ENCODE measurements around the gene EFCAB14.
"Not testable (repeated sequence)": the region's sequence is repeated elsewhere in the genome, so short reads cannot be mapped to it uniquely, and the experiment has no call there.

The EFCAB14 gene

DNA sequence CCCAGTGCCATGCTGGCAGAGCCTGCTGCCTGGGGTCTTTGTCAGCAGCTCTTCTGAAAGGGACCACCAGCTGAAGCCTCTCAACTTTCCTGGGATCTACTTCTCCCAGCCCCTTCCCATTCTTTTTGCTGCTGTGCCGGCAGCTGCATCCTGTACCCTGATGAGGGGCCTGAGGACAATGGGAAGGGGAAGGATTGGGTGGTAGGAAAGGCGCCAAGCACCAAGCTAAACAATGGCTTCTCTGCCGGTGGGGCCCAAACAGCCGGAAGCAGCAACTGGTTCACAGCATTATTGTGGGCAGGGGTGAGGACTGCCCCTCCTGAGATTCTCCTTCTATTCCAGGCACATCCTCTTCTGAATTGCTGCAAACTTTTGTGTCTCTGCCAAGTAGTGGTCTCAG, 5.0 kb upstream of the EFCAB14 start:
- no peak overlapping the region for H3K4me3 ChIP-seq (ENCODE audit: low read length)
- no peak overlapping the region for H3K9ac ChIP-seq (ENCODE audit: low read length)
- H3K4me2 ChIP-seq (ENCODE audit: low read length) = no peak overlapping the region
- TF ChIP-seq, protein P1, sequence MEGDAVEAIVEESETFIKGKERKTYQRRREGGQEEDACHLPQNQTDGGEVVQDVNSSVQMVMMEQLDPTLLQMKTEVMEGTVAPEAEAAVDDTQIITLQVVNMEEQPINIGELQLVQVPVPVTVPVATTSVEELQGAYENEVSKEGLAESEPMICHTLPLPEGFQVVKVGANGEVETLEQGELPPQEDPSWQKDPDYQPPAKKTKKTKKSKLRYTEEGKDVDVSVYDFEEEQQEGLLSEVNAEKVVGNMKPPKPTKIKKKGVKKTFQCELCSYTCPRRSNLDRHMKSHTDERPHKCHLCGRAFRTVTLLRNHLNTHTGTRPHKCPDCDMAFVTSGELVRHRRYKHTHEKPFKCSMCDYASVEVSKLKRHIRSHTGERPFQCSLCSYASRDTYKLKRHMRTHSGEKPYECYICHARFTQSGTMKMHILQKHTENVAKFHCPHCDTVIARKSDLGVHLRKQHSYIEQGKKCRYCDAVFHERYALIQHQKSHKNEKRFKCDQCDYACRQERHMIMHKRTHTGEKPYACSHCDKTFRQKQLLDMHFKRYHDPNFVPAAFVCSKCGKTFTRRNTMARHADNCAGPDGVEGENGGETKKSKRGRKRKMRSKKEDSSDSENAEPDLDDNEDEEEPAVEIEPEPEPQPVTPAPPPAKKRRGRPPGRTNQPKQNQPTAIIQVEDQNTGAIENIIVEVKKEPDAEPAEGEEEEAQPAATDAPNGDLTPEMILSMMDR (IDR thresholded peaks at IDR 0.05; ENCODE audit: low read depth, low read length) = no peak
- no peak for TF ChIP-seq EZH2phosphoT487 (IDR thresholded peaks at IDR 0.05; ENCODE audit: low read depth)
- peaks cover 8% of the 10 kb centered on the region for H3K4me1 ChIP-seq (ENCODE audit: low read length)
- H3K27ac ChIP-seq (ENCODE audit: low read length) = no peak overlapping the region
- peaks cover under 1% of the 10 kb centered on the region; the same call in 1 of the 2 replicates for H3K79me2 ChIP-seq (ENCODE audit: low read length)
- no peak overlapping the region for H2AFZ ChIP-seq (ENCODE audit: low read depth, low read length)
- H3K36me3 ChIP-seq (replicated peaks; ENCODE audit: low read depth, low read length) = no peaks in the 10 kb centered on the region
- H4K20me1 ChIP-seq (ENCODE audit: insufficient read depth, low read length) = no peaks in the 10 kb centered on the region
- no peaks in the 10 kb centered on the region for H3K27me3 ChIP-seq (ENCODE audit: low read depth, low read length)
- H3K9me3 ChIP-seq (ENCODE audit: insufficient read depth, low read length) = no peaks in the 10 kb centered on the region

DNA sequence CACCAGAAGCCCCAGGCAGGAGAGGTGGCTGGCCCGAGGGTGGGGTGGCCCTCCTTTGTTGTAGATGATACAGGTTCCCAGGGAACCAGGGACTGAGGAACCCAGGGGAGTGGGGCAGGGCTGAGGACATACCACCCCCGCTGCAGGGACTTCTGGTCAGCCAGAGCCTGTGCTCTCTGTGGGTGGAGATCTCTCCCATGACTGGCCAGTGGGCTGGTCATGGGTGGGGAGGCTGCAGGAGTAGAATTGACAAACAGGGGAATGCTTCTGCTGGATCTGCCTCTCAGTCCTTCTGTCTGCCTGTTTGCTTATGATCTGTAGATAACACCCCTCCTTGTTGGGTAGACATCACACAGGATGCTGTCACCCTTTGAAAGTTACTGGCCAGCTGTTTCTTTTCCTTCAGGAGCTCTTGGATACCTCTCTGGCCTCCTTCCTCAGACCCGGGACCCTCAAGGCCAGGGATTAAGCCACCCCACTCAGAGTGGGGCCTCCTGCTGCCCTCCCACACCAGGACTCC, 2.8 kb upstream of the EFCAB14 start:
- H3K36me3 ChIP-seq (replicated peaks; ENCODE audit: low read depth, low read length) = peaks cover 4% of the 10 kb centered on the region
- H3K9me3 ChIP-seq (ENCODE audit: insufficient read depth, low read length) = no peaks in the 10 kb centered on the region
- no peak overlapping the region for H2AFZ ChIP-seq (ENCODE audit: low read depth, low read length)
- no peak for TF ChIP-seq EZH2phosphoT487 (IDR thresholded peaks at IDR 0.05; ENCODE audit: low read depth)
- TF ChIP-seq, protein P1 (IDR thresholded peaks at IDR 0.05; ENCODE audit: low read depth, low read length) = no peak
- H4K20me1 ChIP-seq (ENCODE audit: insufficient read depth, low read length) = peaks cover 4% of the 10 kb centered on the region; the same call in 1 of the 2 replicates
- no peak overlapping the region for H3K27ac ChIP-seq (ENCODE audit: low read length)
- no peak overlapping the region for H3K4me2 ChIP-seq (ENCODE audit: low read length)
- peaks cover 21% of the 10 kb centered on the region for H3K4me1 ChIP-seq (ENCODE audit: low read length)
- peaks cover 21% of the 10 kb centered on the region for H3K79me2 ChIP-seq (ENCODE audit: low read length)
- H3K27me3 ChIP-seq (ENCODE audit: low read depth, low read length) = no peaks in the 10 kb centered on the region
- no peak overlapping the region for H3K4me3 ChIP-seq (ENCODE audit: low read length)
- H3K9ac ChIP-seq (ENCODE audit: low read length) = no peak overlapping the region

DNA sequence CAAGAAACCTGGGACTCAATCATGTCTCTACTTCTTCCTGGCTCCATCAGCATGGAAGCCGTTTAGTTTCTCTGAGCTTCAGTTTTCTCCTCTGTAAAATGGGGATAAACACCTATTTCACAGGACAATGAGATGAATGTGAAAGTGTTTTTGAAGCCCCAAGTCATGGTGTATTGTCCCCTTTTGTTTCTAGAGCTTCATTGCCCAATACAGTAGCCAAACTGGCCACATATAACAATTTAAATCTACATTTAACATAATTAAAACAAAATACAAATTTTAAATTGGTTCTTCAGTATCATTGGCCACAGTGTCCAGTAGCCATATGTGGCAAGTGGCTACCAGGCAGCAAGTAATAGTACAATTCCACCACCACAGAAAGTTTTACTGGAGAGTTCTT, 2.3 kb upstream of the EFCAB14 start:
- Histone ChIP-seq H3K4me2 (ENCODE audit: low read length) (no peak overlapping the region), H3K27ac (ENCODE audit: low read length) (no peak overlapping the region), H3K4me1 (ENCODE audit: low read length) (peaks cover 21% of the 10 kb centered on the region), H3K36me3 (replicated peaks; ENCODE audit: low read depth, low read length) (peaks cover 4% of the 10 kb centered on the region), H3K9ac (ENCODE audit: low read length) (no peak overlapping the region), H4K20me1 (ENCODE audit: insufficient read depth, low read length) (peaks cover 4% of the 10 kb centered on the region; the same call in 1 of the 2 replicates), H2AFZ (ENCODE audit: low read depth, low read length) (no peak overlapping the region), H3K79me2 (ENCODE audit: low read length) (peaks cover 21% of the 10 kb centered on the region), H3K4me3 (ENCODE audit: low read length) (no peak overlapping the region), H3K9me3 (ENCODE audit: insufficient read depth, low read length) (no peaks in the 10 kb centered on the region), H3K27me3 (ENCODE audit: low read depth, low read length) (no peaks in the 10 kb centered on the region)
- TF ChIP-seq EZH2phosphoT487 (IDR thresholded peaks at IDR 0.05; ENCODE audit: low read depth) = no peak
- TF ChIP-seq, protein P1 (IDR thresholded peaks at IDR 0.05; ENCODE audit: low read depth, low read length) = no peak

DNA sequence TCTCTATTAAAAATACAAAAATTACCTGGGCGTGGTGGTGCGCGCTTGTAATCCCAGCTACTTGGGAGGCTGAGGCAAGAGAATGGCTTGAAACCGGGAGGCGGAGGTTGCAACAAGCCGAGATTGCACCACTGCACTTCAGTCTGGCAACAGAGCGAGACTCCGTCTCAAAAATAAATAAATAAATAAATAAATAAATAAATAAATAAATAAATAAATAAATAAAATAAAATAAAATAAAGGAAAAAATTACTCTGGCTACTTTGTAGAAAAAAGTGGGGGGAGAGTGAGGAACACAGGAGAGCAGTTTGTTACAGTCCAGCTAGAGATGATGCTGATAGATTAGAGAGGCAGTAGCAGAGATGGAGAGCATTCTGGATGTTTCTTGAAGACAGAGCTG, 1.4 kb upstream of the EFCAB14 start:
- H3K79me2 ChIP-seq (ENCODE audit: low read length) = peaks cover 21% of the 10 kb centered on the region
- not testable (repeated sequence) for H2AFZ ChIP-seq (ENCODE audit: low read depth, low read length); H3K9ac ChIP-seq (ENCODE audit: low read length); H3K27ac ChIP-seq (ENCODE audit: low read length); H3K4me3 ChIP-seq (ENCODE audit: low read length); H3K9me3 ChIP-seq (ENCODE audit: insufficient read depth, low read length); H3K36me3 ChIP-seq (replicated peaks; ENCODE audit: low read depth, low read length); H3K4me2 ChIP-seq (ENCODE audit: low read length); H4K20me1 ChIP-seq (ENCODE audit: insufficient read depth, low read length); H3K27me3 ChIP-seq (ENCODE audit: low read depth, low read length)
- H3K4me1 ChIP-seq (ENCODE audit: low read length) = peaks cover 21% of the 10 kb centered on the region

All from OCI-LY3 (cell line).